Measurements from ENCODE around the gene EML4. TPM values are rescaled to one million over a fixed set of nuclear protein-coding genes. Genes with fewer than 3 reads are reported as not detected.

EML4 gene
- total and polyA plus RNA-seq, 2 of the 13 experiments (the other 11 are each of a cell fraction or from before 2014, with no cell fraction given) = 243 to 476 TPM

DNA sequence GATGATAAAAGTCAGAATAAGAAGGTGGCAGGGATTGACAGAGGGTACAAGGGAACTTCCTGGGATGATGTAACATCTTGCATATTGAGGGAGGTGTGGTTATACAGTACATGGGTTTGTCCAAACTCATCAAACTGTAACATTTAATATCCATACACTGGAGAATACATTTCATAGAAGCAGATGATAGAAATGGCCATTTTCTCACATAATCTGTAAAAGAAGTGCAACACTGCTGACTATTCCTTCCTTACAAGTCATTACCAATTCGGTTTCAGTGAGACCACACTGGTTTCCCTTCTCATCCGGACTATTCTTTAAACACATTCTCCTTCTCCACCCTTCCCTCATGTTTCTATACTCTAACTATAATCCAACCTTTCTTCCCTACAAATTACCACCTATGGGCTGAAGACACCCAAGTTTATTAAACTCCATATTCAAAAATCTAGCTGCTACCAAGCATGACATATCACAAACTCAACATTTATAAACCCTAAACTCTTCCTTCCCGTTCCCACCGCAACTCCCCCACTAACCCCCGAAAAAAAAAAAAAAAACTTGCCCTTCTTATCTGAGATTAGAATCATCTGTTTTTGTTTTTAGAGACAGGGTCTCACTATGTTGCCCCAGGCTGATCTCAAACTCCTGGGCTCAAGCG, 190.3 kb downstream of the EML4 start (continued):
- TF ChIP-seq BORCS8-MEF2B (CRISPR knock-in tag; IDR thresholded peaks at IDR 0.05) (no peak), ZNF790 (CRISPR knock-in tag; IDR thresholded peaks at IDR 0.05; ENCODE audit: borderline replicate concordance) (0 out of 2 replicates have a peak, but pooled peaks have one; percentile 8), ZNF709 (CRISPR knock-in tag; IDR thresholded peaks at IDR 0.05) (peak; percentile 8; the same call in 1 of the 2 replicates), NAIF1 (CRISPR knock-in tag; IDR thresholded peaks at IDR 0.05; ENCODE audit: borderline replicate concordance) (0 out of 2 replicates have a peak, but pooled peaks have one; percentile 17), ZZZ3 (CRISPR knock-in tag; IDR thresholded peaks at IDR 0.05; ENCODE audit: borderline replicate concordance) (no peak), ZNF121 (CRISPR knock-in tag; IDR thresholded peaks at IDR 0.05) (peak; percentile 88; the same call in 1 of the 2 replicates), ZFP37 (CRISPR knock-in tag; IDR thresholded peaks at IDR 0.05; ENCODE audit: borderline replicate concordance) (no peak), RFX5 (IDR thresholded peaks at IDR 0.05; ENCODE audit: low read depth, low read length) (no peak), ZNF20 (CRISPR knock-in tag; IDR thresholded peaks at IDR 0.05) (no peak), JUND (CRISPR knock-in tag; IDR thresholded peaks at IDR 0.05) (no peak), KMT2A (CRISPR knock-in tag; IDR thresholded peaks at IDR 0.05) (peak; percentile 8; the same call in 1 of the 2 replicates), NR2F2 (IDR thresholded peaks at IDR 0.05; ENCODE audit: borderline replicate concordance, low read depth) (no peak), HOXA5 (CRISPR knock-in tag; IDR thresholded peaks at IDR 0.05) (no peak), RBFOX2 (IDR thresholded peaks at IDR 0.05; ENCODE audit: low read depth, low read length) (0 out of 2 replicates have a peak, but pooled peaks have one; percentile 20)
- TF ChIP-seq, protein P1, sequence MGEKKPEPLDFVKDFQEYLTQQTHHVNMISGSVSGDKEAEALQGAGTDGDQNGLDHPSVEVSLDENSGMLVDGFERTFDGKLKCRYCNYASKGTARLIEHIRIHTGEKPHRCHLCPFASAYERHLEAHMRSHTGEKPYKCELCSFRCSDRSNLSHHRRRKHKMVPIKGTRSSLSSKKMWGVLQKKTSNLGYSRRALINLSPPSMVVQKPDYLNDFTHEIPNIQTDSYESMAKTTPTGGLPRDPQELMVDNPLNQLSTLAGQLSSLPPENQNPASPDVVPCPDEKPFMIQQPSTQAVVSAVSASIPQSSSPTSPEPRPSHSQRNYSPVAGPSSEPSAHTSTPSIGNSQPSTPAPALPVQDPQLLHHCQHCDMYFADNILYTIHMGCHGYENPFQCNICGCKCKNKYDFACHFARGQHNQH (CRISPR knock-in tag; IDR thresholded peaks at IDR 0.05) = no peak
- TF ChIP-seq, protein P2, sequence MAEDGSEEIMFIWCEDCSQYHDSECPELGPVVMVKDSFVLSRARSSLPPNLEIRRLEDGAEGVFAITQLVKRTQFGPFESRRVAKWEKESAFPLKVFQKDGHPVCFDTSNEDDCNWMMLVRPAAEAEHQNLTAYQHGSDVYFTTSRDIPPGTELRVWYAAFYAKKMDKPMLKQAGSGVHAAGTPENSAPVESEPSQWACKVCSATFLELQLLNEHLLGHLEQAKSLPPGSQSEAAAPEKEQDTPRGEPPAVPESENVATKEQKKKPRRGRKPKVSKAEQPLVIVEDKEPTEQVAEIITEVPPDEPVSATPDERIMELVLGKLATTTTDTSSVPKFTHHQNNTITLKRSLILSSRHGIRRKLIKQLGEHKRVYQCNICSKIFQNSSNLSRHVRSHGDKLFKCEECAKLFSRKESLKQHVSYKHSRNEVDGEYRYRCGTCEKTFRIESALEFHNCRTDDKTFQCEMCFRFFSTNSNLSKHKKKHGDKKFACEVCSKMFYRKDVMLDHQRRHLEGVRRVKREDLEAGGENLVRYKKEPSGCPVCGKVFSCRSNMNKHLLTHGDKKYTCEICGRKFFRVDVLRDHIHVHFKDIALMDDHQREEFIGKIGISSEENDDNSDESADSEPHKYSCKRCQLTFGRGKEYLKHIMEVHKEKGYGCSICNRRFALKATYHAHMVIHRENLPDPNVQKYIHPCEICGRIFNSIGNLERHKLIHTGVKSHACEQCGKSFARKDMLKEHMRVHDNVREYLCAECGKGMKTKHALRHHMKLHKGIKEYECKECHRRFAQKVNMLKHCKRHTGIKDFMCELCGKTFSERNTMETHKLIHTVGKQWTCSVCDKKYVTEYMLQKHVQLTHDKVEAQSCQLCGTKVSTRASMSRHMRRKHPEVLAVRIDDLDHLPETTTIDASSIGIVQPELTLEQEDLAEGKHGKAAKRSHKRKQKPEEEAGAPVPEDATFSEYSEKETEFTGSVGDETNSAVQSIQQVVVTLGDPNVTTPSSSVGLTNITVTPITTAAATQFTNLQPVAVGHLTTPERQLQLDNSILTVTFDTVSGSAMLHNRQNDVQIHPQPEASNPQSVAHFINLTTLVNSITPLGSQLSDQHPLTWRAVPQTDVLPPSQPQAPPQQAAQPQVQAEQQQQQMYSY (CRISPR knock-in tag; IDR thresholded peaks at IDR 0.05) = no peak
- TF ChIP-seq, protein P3, sequence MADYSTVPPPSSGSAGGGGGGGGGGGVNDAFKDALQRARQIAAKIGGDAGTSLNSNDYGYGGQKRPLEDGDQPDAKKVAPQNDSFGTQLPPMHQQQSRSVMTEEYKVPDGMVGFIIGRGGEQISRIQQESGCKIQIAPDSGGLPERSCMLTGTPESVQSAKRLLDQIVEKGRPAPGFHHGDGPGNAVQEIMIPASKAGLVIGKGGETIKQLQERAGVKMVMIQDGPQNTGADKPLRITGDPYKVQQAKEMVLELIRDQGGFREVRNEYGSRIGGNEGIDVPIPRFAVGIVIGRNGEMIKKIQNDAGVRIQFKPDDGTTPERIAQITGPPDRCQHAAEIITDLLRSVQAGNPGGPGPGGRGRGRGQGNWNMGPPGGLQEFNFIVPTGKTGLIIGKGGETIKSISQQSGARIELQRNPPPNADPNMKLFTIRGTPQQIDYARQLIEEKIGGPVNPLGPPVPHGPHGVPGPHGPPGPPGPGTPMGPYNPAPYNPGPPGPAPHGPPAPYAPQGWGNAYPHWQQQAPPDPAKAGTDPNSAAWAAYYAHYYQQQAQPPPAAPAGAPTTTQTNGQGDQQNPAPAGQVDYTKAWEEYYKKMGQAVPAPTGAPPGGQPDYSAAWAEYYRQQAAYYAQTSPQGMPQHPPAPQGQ (CRISPR knock-in tag; IDR thresholded peaks at IDR 0.05; ENCODE audit: borderline replicate concordance) = 0 out of 2 replicates have a peak, but pooled peaks have one; percentile 28
- TF ChIP-seq, protein P4, sequence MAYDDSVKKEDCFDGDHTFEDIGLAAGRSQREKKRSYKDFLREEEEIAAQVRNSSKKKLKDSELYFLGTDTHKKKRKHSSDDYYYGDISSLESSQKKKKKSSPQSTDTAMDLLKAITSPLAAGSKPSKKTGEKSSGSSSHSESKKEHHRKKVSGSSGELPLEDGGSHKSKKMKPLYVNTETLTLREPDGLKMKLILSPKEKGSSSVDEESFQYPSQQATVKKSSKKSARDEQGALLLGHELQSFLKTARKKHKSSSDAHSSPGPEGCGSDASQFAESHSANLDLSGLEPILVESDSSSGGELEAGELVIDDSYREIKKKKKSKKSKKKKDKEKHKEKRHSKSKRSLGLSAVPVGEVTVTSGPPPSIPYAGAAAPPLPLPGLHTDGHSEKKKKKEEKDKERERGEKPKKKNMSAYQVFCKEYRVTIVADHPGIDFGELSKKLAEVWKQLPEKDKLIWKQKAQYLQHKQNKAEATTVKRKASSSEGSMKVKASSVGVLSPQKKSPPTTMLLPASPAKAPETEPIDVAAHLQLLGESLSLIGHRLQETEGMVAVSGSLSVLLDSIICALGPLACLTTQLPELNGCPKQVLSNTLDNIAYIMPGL (CRISPR knock-in tag; IDR thresholded peaks at IDR 0.05; ENCODE audit: borderline replicate concordance in 1 of 2, low read depth in 1 of 2) = 0 out of 4 replicates have a peak, but pooled peaks of 1 of the 2 experiments have one; percentile 27
- TF ChIP-seq, protein P5, sequence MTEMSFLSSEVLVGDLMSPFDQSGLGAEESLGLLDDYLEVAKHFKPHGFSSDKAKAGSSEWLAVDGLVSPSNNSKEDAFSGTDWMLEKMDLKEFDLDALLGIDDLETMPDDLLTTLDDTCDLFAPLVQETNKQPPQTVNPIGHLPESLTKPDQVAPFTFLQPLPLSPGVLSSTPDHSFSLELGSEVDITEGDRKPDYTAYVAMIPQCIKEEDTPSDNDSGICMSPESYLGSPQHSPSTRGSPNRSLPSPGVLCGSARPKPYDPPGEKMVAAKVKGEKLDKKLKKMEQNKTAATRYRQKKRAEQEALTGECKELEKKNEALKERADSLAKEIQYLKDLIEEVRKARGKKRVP (CRISPR knock-in tag; IDR thresholded peaks at IDR 0.05) = peak in 1 of 2 experiments; percentile 92; a peak in 2 of 4 replicates

Measured in HepG2 (cell line).